HepG2 (cell line): ENCODE data around the gene AXDND1. TPM values are rescaled to one million over a fixed set of nuclear protein-coding genes. Genes with fewer than 3 reads are reported as not detected.

Experiments
- ARID4A ChIP-seq: sonication (generic); formaldehyde crosslinking; IDR thresholded peaks from 2 replicates; pipeline ENCODE4 v1.5.0; 2020; ENCODE audit warnings: mild to moderate bottlenecking, missing genetic modification reagents, borderline replicate concordance
- HMGXB4 ChIP-seq, 2 experiments: sonication (generic) in 1 of 2; formaldehyde crosslinking in 1 of 2; IDR thresholded peaks; 2 replicates each; pipeline versions ENCODE4 v1.4.0 to v1.6.1; 2018 to 2020; ENCODE audit warnings: missing genetic modification reagents in 2 of 2, borderline replicate concordance in 1 of 2, low read depth in 1 of 2, mild to moderate bottlenecking in 1 of 2, missing biosample characterization in 1 of 2
- MTF2 ChIP-seq: sonication (generic); formaldehyde crosslinking; IDR thresholded peaks from 2 replicates; pipeline ENCODE4 v1.5.0; 2020; ENCODE audit warnings: missing genetic modification reagents, borderline replicate concordance
- MXD4 ChIP-seq: IDR thresholded peaks from 2 replicates; pipeline ENCODE4 v1.6.1; 2016; ENCODE audit warnings: mild to moderate bottlenecking, missing biosample characterization, missing genetic modification reagents
- PHF20 ChIP-seq: sonication (generic); formaldehyde crosslinking; IDR thresholded peaks from 2 replicates; pipeline ENCODE4 v1.5.0; 2020; ENCODE audit warnings: mild to moderate bottlenecking, missing genetic modification reagents
- RARG ChIP-seq: sonication (generic); formaldehyde crosslinking; IDR thresholded peaks from 2 replicates; pipeline ENCODE4 v1.4.0; 2020; ENCODE audit warnings: low read depth, mild to moderate bottlenecking, missing genetic modification reagents
- RBFOX2 ChIP-seq: fragments of 200-400 bp; formaldehyde crosslinking; IDR thresholded peaks from 2 replicates; pipeline ENCODE4 v1.6.1; 2017; ENCODE audit warnings: low read depth, mild to moderate bottlenecking, low read length
- RFXANK ChIP-seq: IDR thresholded peaks from 2 replicates; pipeline ENCODE4 v1.6.1; 2016
- SALL2 ChIP-seq: sonication (generic); formaldehyde crosslinking; IDR thresholded peaks from 2 replicates; pipeline ENCODE4 v1.8.1; 2023; ENCODE audit warnings: mild to moderate bottlenecking, missing genetic modification reagents, inconsistent platforms
- WIZ ChIP-seq: sonication (generic); formaldehyde crosslinking; IDR thresholded peaks from 2 replicates; pipeline ENCODE4 v1.5.1; 2020; ENCODE audit warnings: mild to moderate bottlenecking, missing genetic modification reagents
- ZGPAT ChIP-seq: IDR thresholded peaks from 2 replicates; pipeline ENCODE4 v1.6.1; 2016; ENCODE audit warnings: mild to moderate bottlenecking
- ZNF292 ChIP-seq: sonication (generic); formaldehyde crosslinking; IDR thresholded peaks from 2 replicates; pipeline ENCODE4 v1.8.1; 2022; ENCODE audit warnings: mild to moderate bottlenecking, low read depth, missing genetic modification reagents, borderline replicate concordance
- ZNF367 ChIP-seq: sonication (generic); formaldehyde crosslinking; IDR thresholded peaks from 2 replicates; pipeline ENCODE4 v1.4.0; 2020; ENCODE audit warnings: missing genetic modification reagents, borderline replicate concordance
- ZNF383 ChIP-seq: sonication (generic); formaldehyde crosslinking; IDR thresholded peaks from 2 replicates; pipeline ENCODE4 v1.4.0; 2020; ENCODE audit warnings: missing genetic modification reagents, mild to moderate bottlenecking, borderline replicate concordance
- ZNF547 ChIP-seq: sonication (generic); formaldehyde crosslinking; IDR thresholded peaks from 2 replicates; pipeline ENCODE4 v1.5.1; 2020; ENCODE audit warnings: mild to moderate bottlenecking, missing genetic modification reagents
- ZNF687 ChIP-seq: sonication (generic); formaldehyde crosslinking; IDR thresholded peaks from 2 replicates; pipeline ENCODE4 v1.5.1; 2020; ENCODE audit warnings: mild to moderate bottlenecking, missing genetic modification reagents, moderate library complexity
- polyA plus RNA-seq, 8 experiments: library from polyadenylated mRNA; depleted of rRNA in 3 of 8; stranded (reverse) in 7 of 8; unstranded in 1 of 8; fragments of >200 nt; fragmentation: Illumina TruSeq in 4 of 8; extraction: Trizol in 4 of 8; gene quantifications; 2 replicates each; pipeline versions ENCODE4 v1.2.1 to v1.2.3, GENCODE V29; 2011 to 2016; ENCODE audit warnings: low read depth in 4 of 8, missing spikeins in 1 of 8, mixed read lengths in 1 of 8; ENCODE audit not compliant: insufficient read depth in 1 of 8
- total RNA-seq, 5 experiments: library from RNA; depleted of rRNA; stranded (reverse); fragments of >200 nt; fragmentation: Illumina TruSeq; extraction: Trizol; gene quantifications; 2 replicates each; pipeline ENCODE4 v1.2.3, GENCODE V29; 2016; ENCODE audit warnings: low read depth in 1 of 5

The AXDND1 gene
- total and polyA plus RNA-seq, 2 of the 13 experiments (the other 11 are each of a cell fraction or from before 2014, with no cell fraction given), result 0.15 to 0.40 TPM

- TF ChIP-seq ZNF292 (CRISPR knock-in tag), result 0 out of 2 replicates have a peak, but pooled peaks have one; percentile 35
- TF ChIP-seq WIZ, result 0 out of 2 replicates have a peak, but pooled peaks have one; percentile 35
- peak; percentile 40; the same call in 1 of the 2 replicates for TF ChIP-seq PHF20 (CRISPR knock-in tag)
- 0 out of 2 replicates have a peak, but pooled peaks have one; percentile 21 for TF ChIP-seq ZGPAT (CRISPR knock-in tag)
- peak; percentile 5; the same call in 1 of the 2 replicates for TF ChIP-seq MTF2 (CRISPR knock-in tag)
- TF ChIP-seq SALL2 (CRISPR knock-in tag), result no peak
- 0 out of 2 replicates have a peak, but pooled peaks have one; percentile 22 for TF ChIP-seq ZNF547
- TF ChIP-seq ARID4A (CRISPR knock-in tag), result peak; percentile 38
- TF ChIP-seq RBFOX2, result peak; percentile 73
- TF ChIP-seq MXD4 (CRISPR knock-in tag), result 0 out of 2 replicates have a peak, but pooled peaks have one; percentile 17
- TF ChIP-seq RARG (CRISPR knock-in tag), result no peak
- TF ChIP-seq RFXANK, result 0 out of 2 replicates have a peak, but pooled peaks have one; percentile 11
- no peak for TF ChIP-seq HMGXB4 (CRISPR knock-in tag; IDR thresholded peaks at IDR 0.05; ENCODE audit: borderline replicate concordance in 1 of 2, low read depth in 1 of 2)
- no peak for TF ChIP-seq ZNF383 (CRISPR knock-in tag)
- no peak for TF ChIP-seq ZNF367 (CRISPR knock-in tag)
- peak; percentile 57 for TF ChIP-seq ZNF687 (CRISPR knock-in tag)
Observed at GRCh38 chr1:179366093-179366800, 476 bp downstream of the AXDND1 start (continued).
